ENCODE results near the gene ATP6V0C.

DNA sequence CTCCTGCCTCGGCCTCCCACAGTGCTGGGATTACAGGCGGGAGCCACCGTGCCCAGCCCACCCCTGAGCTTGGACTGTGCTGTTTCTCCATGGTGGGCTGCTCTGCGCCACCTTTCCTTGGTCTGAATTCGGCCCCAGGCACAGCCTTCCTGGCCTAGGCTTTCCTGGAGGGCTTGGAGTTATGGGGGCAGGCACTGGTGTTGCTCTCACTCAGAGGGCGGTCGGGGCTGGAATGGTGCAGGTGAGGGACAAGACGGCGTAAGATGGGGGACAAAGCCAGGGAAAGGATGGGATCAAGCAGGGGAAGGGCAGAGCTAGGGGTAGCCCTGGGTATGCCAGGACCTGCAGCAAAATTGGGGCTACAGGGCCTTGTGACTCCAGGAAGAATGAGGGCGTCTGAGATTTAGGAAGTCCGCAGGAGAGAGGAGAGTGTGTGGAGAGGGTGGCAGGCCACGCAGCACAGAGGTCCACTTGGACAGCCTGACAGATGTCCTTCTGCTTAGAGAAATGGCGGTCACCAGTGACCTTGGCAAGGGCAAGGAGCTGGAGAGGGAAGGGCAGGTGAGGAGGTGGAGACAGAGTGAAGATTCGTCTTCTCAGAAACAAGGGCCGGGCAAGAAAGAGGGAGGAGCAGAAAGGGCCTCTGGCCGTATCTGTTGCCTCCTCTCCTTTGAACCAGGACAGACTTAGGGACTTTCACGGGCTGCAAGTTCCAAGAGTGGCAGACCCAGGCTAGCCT, 1.6 kb upstream of the ATP6V0C start:
- TF ChIP-seq, protein P1, sequence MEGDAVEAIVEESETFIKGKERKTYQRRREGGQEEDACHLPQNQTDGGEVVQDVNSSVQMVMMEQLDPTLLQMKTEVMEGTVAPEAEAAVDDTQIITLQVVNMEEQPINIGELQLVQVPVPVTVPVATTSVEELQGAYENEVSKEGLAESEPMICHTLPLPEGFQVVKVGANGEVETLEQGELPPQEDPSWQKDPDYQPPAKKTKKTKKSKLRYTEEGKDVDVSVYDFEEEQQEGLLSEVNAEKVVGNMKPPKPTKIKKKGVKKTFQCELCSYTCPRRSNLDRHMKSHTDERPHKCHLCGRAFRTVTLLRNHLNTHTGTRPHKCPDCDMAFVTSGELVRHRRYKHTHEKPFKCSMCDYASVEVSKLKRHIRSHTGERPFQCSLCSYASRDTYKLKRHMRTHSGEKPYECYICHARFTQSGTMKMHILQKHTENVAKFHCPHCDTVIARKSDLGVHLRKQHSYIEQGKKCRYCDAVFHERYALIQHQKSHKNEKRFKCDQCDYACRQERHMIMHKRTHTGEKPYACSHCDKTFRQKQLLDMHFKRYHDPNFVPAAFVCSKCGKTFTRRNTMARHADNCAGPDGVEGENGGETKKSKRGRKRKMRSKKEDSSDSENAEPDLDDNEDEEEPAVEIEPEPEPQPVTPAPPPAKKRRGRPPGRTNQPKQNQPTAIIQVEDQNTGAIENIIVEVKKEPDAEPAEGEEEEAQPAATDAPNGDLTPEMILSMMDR (IDR thresholded peaks at IDR 0.05 in 4 of 5, conservative IDR thresholded peaks at IDR 0.05 in 1 of 5), result no peak
- TF ChIP-seq POLR2A (IDR thresholded peaks at IDR 0.05), result no peak

All from gastrocnemius medialis (tissue), 4 donors.